A172 (cell line): Measurements from ENCODE around the gene ZNF524. TPM values are rescaled to one million over a fixed set of nuclear protein-coding genes. Genes with fewer than 3 reads are reported as not detected.
A peak's percentile ranks its signal among the peaks of the same experiment; 100 is the strongest.
"Not testable (repeated sequence)": the region's sequence is repeated elsewhere in the genome, so short reads cannot be mapped to it uniquely, and the experiment has no call there.

Experiments used
- DNase-seq: peaks from one replicate; pipeline ENCODE4 v3.0.0-alpha.2; 2015; ENCODE audit warnings: low spot score
- total RNA-seq: library from RNA; depleted of rRNA; stranded (reverse); fragments of >200 nt; shearing (Covaris generic); gene quantifications from 2 replicates; pipeline ENCODE4 v1.2.3, GENCODE V29; 2014

Gene ZNF524
- total RNA-seq, 1 experiment from 2014 or later, result 20.0 TPM

DNA sequence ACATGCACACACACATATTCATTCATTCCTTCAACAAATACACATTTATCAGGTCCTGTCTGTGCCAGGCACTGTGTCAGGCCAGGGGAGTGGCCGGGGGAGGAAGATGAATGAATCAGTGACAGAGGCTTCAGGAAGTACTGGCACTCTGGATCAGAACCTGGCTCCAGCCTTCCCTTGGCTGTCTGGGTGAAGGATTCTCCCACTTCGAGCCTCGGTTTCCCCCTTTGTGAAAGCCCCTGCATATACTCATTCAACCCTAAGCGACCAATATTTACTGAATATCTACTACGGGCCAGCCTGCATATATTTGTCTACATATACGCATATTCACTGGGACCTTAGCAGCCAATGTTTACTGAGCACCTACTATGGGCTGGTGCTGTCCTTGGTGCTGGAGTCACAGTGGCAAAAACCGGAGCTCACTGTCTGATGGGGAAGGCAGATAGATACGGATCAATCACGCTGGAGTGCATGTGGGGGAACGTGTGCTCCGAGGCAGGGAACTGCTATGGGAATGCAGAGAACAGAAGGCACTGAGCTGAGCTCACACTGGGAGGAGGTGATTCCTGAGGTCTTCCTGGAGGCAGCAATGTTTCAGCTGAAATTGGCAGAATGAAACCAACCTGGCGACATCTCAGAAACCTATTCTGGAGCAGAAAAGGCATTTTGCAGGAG lies 18.8 kb upstream of the ZNF524 start:
- no peak for DNase-seq

GRCh38 chr19:55581823-55582223 lies 18.3 kb upstream of the ZNF524 start:
- DNase-seq, result no peak

DNA sequence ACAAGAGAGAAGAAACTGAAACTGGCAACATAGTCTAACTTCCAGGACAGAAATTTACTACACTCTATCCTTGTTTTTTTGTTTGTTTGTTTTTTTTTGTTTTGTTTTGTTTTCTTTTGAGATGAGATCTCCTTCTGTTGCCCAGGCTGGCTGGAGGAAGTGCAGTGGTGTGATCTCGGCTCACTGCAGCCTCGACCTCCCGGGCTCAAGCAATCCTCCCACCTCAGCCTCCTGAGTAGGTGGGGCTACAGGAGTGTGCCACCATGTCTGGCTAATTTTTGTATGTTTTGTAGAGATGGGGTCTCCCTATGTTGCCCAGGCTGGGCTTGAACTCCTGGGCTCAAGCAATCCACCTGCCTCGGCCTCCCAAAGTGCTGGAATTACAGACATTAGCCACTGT lies 17.8 kb upstream of the ZNF524 start:
- not testable (repeated sequence) for DNase-seq

GRCh38 chr19:55583897-55584296 lies 16.2 kb upstream of the ZNF524 start:
- DNase-seq, result not testable (repeated sequence)

GRCh38 chr19:55584871-55585270 lies 15.2 kb upstream of the ZNF524 start:
- no peak for DNase-seq

GRCh38 chr19:55585658-55586339 lies 14.3 kb upstream of the ZNF524 start:
- peak; percentile 64 for DNase-seq

- peak; percentile 86 for DNase-seq
These were observed 13.0 kb upstream of the ZNF524 start for GRCh38 chr19:55586976-55587668.

GRCh38 chr19:55588738-55589137 lies 11.3 kb upstream of the ZNF524 start:
- DNase-seq, result no peak

- no peak for DNase-seq
These were observed 10.0 kb upstream of the ZNF524 start for GRCh38 chr19:55590109-55590508.

GRCh38 chr19:55590617-55591016 lies 9.5 kb upstream of the ZNF524 start:
- DNase-seq, result peak; percentile 48

DNA sequence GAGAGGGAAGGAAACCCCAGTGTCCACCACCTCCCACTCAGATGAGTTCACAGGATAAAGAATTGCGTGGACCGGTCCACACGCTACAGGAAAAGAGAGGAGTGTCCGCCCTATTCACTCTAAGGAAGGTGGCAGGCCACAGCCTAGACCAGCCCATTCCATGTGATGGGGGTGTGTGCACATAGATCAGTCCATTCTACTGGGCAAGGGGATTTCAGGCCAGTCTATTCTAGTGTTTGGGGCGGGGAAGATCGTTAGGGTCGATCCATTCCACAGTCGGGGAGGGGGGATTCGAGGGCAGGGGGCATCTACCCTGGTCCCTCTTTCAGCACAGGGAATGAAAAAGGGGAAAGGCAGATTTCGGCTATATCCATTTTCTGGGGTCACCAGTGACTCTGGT lies 8.5 kb upstream of the ZNF524 start:
- no peak for DNase-seq

DNA sequence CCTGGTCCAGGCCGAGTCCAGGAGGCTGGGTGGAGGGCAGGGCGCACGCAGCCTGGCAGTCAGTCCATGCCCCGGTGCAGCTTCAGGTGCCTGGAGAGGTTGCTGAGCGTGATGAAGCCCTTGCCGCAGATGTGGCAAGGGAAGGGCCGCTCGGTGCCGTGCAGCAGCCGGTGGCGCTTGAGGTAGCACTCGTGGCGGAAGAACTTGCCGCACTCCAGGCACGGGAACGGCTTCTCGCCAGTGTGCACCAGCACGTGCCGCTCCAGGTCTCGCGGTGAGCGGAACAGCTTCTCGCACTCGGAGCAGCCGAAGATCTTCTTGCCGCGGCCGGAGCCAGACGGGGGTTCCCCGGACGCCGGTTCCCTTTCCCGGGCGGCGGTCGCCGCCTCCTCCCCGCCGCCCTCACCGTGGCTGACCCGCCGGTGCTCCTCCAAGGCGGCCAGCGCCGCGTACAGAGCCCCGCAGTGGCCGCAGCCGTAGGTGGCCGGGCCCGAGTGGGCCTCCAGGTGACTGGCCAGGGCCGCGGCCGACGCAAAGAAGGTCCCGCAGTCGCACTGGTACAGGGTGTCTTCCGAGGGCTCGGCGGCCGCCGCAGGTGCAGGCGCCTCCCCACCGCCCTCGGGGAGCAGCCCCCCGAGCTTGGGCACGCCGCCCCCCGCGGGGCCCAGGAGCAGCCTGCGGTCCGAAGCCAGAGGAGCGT lies 7.5 kb upstream of the ZNF524 start:
- DNase-seq, result no peak

DNA sequence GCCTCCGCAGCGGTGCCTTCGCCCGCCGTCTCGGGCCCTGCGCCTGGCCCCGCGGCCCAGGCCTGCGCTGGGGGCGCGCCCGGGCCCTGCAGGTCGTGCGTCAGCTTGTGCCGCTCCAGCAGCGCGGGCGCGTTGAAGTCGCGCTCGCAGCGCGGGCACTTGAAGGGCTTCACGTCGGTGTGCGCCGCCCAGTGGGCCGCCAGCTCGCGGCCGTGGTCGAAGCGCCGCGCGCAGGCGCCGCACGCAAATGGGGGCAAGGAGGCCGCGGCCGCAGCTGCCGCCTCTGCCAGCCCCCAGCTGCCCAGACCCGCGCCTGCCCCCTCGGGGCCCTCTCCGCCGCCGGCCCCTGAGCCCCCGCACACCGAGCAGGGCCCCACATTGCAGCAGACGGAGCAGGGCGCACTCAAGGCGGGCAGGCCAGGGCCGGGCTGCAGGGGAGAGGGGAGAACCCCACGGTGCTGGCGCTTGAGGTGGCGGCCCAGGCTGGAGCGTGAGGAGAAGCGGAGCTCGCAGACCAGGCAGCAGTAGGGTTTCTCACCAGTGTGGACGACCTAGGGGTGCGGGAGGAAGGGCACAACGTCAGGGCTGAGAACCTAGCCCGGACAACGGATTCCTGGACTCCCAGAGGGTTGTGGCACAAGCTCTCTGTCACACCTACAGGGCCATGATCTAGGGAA lies 6.9 kb upstream of the ZNF524 start:
- DNase-seq, result no peak

GRCh38 chr19:55594996-55595545 lies 5.0 kb upstream of the ZNF524 start:
- DNase-seq, result no peak

- DNase-seq, result no peak
These were observed 3.8 kb upstream of the ZNF524 start for GRCh38 chr19:55596304-55596703.

GRCh38 chr19:55597501-55597921 lies 2.6 kb upstream of the ZNF524 start:
- no peak for DNase-seq

DNA sequence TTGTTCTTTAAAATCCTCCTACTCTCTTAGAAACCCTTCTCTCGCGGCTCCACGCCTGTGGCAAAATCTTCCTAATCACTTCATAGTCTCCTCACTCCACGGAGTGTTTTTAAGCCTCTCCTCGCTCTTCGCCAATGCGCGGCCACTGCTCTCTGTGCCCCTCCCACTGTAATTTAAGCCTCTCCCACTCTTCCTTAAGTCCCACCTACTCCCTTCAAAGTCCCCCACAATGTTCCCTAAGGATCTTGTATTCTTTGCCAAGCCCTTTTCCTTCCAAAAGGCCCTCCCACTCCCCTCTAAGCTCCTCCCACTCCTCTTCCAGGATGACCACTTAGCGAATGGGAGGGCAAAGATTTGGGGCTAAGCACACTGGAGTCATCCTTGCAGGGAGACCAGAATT lies 2.1 kb upstream of the ZNF524 start:
- no peak for DNase-seq

DNA sequence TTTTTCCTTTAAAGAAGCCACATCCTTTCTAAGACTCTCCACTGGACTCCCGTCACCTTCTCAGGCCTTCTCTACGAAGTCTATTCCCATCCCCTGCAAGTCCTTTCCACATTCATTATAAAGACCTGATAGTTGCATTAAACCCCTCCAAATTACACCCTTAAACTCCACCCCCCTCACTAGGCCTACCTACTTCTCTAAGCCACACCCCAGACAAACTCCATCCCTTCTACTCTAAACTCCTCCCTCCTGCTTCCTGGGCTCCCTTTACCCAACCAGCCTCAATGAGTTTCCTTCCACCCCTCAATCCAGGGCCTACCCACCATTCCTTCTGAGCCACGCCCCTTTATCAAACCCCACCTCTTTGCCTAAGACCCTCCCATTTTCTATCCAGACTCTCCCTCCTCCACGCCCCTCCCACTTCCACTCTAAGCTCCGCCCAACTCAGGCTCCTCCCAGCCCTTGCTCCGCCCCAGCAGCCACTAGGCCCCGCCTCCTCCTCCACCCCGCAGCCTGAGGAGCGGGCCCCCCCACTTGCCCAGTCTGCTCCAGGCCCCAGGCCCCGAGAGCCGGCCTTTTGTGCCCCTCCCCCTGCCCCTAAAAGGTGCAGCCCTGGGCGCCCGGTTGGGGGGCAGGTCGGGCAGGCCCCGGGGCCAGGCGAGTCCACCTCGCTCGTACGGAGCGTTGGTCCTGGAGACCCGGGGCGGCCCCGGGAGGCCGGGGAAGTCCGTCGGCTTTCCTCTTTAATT lies 1.2 kb upstream of the ZNF524 start:
- peak; percentile 99 for DNase-seq

DNA sequence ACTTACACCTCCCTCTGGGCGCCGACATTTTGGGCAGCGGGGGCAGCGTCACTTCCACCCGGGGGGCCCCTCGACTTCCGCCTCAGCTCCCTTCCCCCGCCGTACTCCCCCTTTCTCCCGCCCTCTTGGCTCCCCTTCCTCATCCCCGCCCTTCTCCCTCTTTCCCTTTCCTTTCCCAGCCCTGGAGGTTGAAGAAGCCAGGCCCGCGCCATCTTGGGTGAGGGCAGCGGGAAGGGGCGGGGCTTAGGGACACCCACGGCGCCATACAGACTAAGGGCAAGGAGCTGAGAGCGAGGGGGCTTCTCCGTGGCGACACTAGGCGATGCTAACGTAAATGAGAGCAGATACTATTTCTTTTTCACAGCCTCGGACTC lies 633 bp upstream of the ZNF524 start, which contains the start of gene FIZ1:
TSS of gene FIZ1 (minus strand) at position 50 of the 374 bp plus-strand sequence. CDS start 1,652 bp downstream, outside the sequence.
- DNase-seq, result peak; percentile 99

GRCh38 chr19:55600662-55601028 lies 557 bp downstream of the ZNF524 start:
- no peak for DNase-seq

DNA sequence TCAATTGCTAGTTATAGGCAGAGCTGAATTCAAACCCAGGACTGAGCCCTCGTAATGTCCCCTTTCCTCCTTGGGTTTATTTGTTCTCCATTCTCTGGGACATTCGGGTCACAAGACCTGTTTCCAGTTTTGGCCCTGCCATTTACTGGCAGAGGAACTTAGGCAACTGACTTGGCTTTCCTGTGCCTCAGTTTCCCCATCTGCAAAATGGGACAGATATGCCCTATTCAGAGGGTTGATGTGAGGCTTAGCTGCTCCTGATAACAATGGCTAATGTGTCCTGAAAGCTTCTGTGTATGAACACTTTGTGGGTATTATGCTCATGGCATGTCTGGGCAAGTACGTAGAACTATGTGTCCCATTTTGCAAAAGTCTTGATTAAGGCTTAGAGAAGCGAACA lies 996 bp downstream of the ZNF524 start:
- DNase-seq, result no peak
